ENCODE measurements around the gene PKD2. TPM values are rescaled to one million over a fixed set of nuclear protein-coding genes. Genes with fewer than 3 reads are reported as not detected.

PKD2 gene
- total RNA-seq, 1 experiment from 2014 or later, result 38.4 TPM

- Histone ChIP-seq H3T11ph (ENCODE audit: low read length) (no peak overlapping the region), H3K23me2 (ENCODE audit: insufficient read length, low read depth, low read length, poor library complexity, severe bottlenecking) (no peaks in the 10 kb centered on the region), H2BK20ac (ENCODE audit: low read depth, low read length, poor library complexity, severe bottlenecking) (no peak overlapping the region), H3K4me1 (ENCODE audit: insufficient read depth, low read length) (no peaks in the 10 kb centered on the region), H2BK5ac (ENCODE audit: insufficient read length, low read length) (no peak overlapping the region), H2BK15ac (ENCODE audit: low read depth, low read length) (no peak overlapping the region), H3K79me1 (ENCODE audit: insufficient read depth, low read depth, low read length, poor library complexity, severe bottlenecking) (no peaks in the 10 kb centered on the region), H3K79me2 (ENCODE audit: insufficient read depth, low read length) (no peaks in the 10 kb centered on the region), H3K27me3 (ENCODE audit: insufficient read depth, low read length) (no peaks in the 10 kb centered on the region), H3K4ac (ENCODE audit: low read depth, low read length) (no peak overlapping the region), H3K18ac (ENCODE audit: insufficient read length, low read depth, low read length) (no peak overlapping the region), H4K5ac (ENCODE audit: insufficient read length, low read depth, low read length) (no peak overlapping the region), H3K9ac (ENCODE audit: extremely low read depth, insufficient read length, low read length) (no peak overlapping the region), H4K91ac (ENCODE audit: insufficient read length, low read depth, low read length) (no peak overlapping the region), H4K20me1 (ENCODE audit: control insufficient read depth, insufficient read depth, insufficient read length) (no peaks in the 10 kb centered on the region), H3K23ac (ENCODE audit: insufficient read length, low read depth, low read length) (no peak overlapping the region), H3K9me3 (ENCODE audit: control insufficient read depth, low read depth, low read length) (no peaks in the 10 kb centered on the region), H4K8ac (replicated peaks; ENCODE audit: insufficient read length, low read depth, low read length) (no peak overlapping the region), H3K56ac (ENCODE audit: insufficient read length, low read depth, low read length) (no peak overlapping the region), H2AK5ac (ENCODE audit: insufficient read length, low read length) (no peak overlapping the region), H3K14ac (ENCODE audit: insufficient read depth, low read length) (no peak overlapping the region), H3K4me2 (ENCODE audit: insufficient read depth, insufficient read length, low read length) (no peak overlapping the region), H2AFZ (ENCODE audit: low read length) (no peak overlapping the region), H2BK120ac (ENCODE audit: low read depth, low read length, poor library complexity, severe bottlenecking) (no peak overlapping the region), H2BK12ac (ENCODE audit: insufficient read length, low read depth, low read length) (no peak overlapping the region), H3K27ac (ENCODE audit: insufficient read length, low read depth, low read length) (no peak overlapping the region)
- peaks cover 7 to 29% (median 20%) of the 10 kb centered on the region in 3 experiments for H3K36me3 Mint-ChIP-seq (ENCODE audit: insufficient read depth in 1 of 3, low read depth in 3 of 3)
- WGBS (ENCODE audit: extremely low coverage, insufficient read length, low lambda C conversion rate), result no CpG with 5 or more reads among the region's 7 CpGs
- no peaks in the 10 kb centered on the region for H3K27me3 Mint-ChIP-seq (ENCODE audit: low read depth)
- DNase-seq, result no peak
- no peak for TF ChIP-seq CTCF (conservative IDR thresholded peaks at IDR 0.05)
- H3K4me1 Mint-ChIP-seq, result peaks cover 0 to 5% of the 10 kb centered on the region in 2 experiments; a peak in 2 of 4 replicates
- H3K4me3 Mint-ChIP-seq, result no peak overlapping the region
- no peaks in the 10 kb centered on the region for H3K9me3 Mint-ChIP-seq
- peak overlapping the region in 2 of 3 experiments; percentile 31 to 75; a peak in 3 of 7 replicates for H3K27ac Mint-ChIP-seq
Observed at GRCh38 chr4:88077911-88078524, 70.6 kb downstream of the PKD2 start.
